ENCODE data around the gene FAM240A. TPM values are rescaled to one million over a fixed set of nuclear protein-coding genes. Genes with fewer than 3 reads are reported as not detected.

Gene FAM240A
- not detected in 2 replicates for total RNA-seq (2022)
- Bru-seq, nascent RNA = percentile 4 among the genes with signal in this experiment
- BruChase-seq, experiment 1, labeled RNA remaining after a 2-hour chase = not detected
- BruChase-seq, experiment 2, labeled RNA remaining after a 6-hour chase = not detected
- long read RNA-seq = 0 reads

DNA sequence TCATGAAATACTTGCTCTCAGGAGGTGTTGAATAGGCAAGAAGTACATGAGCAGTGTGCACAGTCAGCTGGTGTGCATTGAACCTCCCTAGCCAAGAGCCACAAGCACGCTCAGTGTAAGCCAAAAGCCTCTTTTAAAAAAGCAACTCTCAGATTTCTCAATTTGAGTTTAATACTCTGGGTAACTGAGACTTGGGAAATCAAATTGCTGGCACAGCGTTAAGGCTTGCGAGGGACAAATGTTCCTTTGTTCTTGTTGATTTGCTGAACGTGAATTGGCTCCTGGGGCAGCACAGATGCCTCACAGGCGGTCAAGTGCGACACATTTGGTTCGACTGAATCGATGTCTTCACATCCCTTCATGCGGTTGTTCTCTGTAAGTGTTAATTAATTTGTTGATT lies at the start of gene FAM240A:
Gene FAM240A (plus strand): TSS at position 202 of the 400 bp plus-strand sequence. CDS start 159 bp downstream, at position 361.
- no peak within 1 kb of the TSS for H3K4me3 Mint-ChIP-seq (ENCODE audit: unreplicated experiment)
- TF ChIP-seq, protein P1, sequence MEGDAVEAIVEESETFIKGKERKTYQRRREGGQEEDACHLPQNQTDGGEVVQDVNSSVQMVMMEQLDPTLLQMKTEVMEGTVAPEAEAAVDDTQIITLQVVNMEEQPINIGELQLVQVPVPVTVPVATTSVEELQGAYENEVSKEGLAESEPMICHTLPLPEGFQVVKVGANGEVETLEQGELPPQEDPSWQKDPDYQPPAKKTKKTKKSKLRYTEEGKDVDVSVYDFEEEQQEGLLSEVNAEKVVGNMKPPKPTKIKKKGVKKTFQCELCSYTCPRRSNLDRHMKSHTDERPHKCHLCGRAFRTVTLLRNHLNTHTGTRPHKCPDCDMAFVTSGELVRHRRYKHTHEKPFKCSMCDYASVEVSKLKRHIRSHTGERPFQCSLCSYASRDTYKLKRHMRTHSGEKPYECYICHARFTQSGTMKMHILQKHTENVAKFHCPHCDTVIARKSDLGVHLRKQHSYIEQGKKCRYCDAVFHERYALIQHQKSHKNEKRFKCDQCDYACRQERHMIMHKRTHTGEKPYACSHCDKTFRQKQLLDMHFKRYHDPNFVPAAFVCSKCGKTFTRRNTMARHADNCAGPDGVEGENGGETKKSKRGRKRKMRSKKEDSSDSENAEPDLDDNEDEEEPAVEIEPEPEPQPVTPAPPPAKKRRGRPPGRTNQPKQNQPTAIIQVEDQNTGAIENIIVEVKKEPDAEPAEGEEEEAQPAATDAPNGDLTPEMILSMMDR (IDR thresholded peaks at IDR 0.05; ENCODE audit: insufficient read depth in 1 of 2, low read depth in 1 of 2, low read length in 1 of 2, severe bottlenecking in 1 of 2, unreplicated experiment in 1 of 2) = no peak
- intact Hi-C loops (cut with micrococcal nuclease; ENCODE audit: unreplicated experiment) = no loop called here
- no TSS peak for BruUV-seq (replicated peaks)
- CTCF ChIA-PET = no interaction called here
- Histone ChIP-seq H3K4me1 (no peaks in the 10 kb centered on the region), H3K9me3 (no peaks in the 10 kb centered on the region), H3K36me3 (ENCODE audit: control insufficient read depth, insufficient read depth, low read length) (no peaks in the 10 kb centered on the region), H3K27me3 (replicated peaks; ENCODE audit: control insufficient read depth, insufficient read depth, low read length) (no peaks in the 10 kb centered on the region), H3K4me3 (ENCODE audit: low read depth, low read length) (no peak within 1 kb of the TSS)
- no peaks in the 10 kb centered on the region for H3K27me3 Mint-ChIP-seq (ENCODE audit: insufficient read depth, unreplicated experiment)
- no peaks in the 10 kb centered on the region for H3K9me3 Mint-ChIP-seq (ENCODE audit: unreplicated experiment)
- no peaks in the 10 kb centered on the region for H3K4me1 Mint-ChIP-seq (ENCODE audit: low read depth, unreplicated experiment)
- DNase-seq = no peak
- H3K36me3 Mint-ChIP-seq (ENCODE audit: insufficient read depth, unreplicated experiment) = no peaks in the 10 kb centered on the region
- POLR2A ChIA-PET = interaction anchor here (0.5 kb wide), 1 partner anchor 61 kb away, joined by 5 read pairs; no protein-coding TSS in a partner anchor
- H3K27ac Mint-ChIP-seq (ENCODE audit: unreplicated experiment) = no peak within 1 kb of the TSS

DNA sequence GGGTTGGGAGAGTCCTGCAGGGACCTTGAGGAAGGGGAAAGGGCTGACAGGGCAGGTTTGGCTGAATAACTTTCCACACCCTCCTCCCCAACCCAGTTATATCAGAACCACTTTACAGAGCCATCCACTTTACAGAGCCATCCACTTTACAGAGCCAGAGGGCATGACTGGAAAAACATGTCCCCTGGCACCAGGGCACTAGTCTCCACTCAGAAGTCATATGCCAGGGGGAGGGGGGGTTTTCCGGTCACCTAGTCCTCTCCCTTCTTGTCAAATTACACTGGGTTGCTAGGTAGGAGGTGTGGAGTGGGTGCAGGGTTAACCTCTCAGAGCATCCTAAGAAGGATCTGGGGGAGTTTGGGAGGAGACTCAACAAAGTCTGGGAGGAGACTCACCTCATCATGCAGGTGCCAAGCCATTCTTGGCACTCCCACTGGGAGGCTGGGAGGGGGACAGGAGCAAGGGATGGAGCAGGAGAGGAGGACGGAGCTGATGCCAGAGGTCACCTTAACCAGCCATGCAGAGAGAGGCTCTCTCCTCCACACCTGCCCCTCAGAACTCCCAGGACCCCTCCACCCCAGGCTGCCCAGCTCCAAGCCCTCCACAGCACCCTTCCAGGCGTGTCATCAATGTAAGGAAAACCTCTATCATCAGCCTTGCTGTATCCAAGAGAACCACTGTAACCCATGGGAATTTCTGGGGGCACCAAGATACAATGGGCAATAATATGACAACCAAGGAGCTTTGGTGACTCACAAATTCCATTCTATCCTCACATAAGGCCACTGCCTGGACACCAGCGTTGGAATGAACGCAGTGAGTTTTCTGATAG lies 47.9 kb upstream of the FAM240A start:
- ChIA-PET POLR2A (no interaction called here), CTCF (no interaction called here)
- DNase-seq = no peak
- Mint-ChIP-seq H3K4me1 (ENCODE audit: low read depth, unreplicated experiment) (no peaks in the 10 kb centered on the region), H3K4me3 (ENCODE audit: unreplicated experiment) (no peak overlapping the region), H3K27ac (ENCODE audit: unreplicated experiment) (no peak overlapping the region), H3K27me3 (ENCODE audit: insufficient read depth, unreplicated experiment) (no peaks in the 10 kb centered on the region), H3K9me3 (ENCODE audit: unreplicated experiment) (no peaks in the 10 kb centered on the region), H3K36me3 (ENCODE audit: insufficient read depth, unreplicated experiment) (no peaks in the 10 kb centered on the region)
- Histone ChIP-seq H3K4me1 (peaks cover 3% of the 10 kb centered on the region; the same call in 1 of the 2 replicates), H3K4me3 (ENCODE audit: low read depth, low read length) (no peak overlapping the region), H3K36me3 (ENCODE audit: control insufficient read depth, insufficient read depth, low read length) (no peaks in the 10 kb centered on the region), H3K9me3 (no peaks in the 10 kb centered on the region), H3K27me3 (replicated peaks; ENCODE audit: control insufficient read depth, insufficient read depth, low read length) (no peaks in the 10 kb centered on the region)
- intact Hi-C loops (cut with micrococcal nuclease; ENCODE audit: unreplicated experiment) = no loop called here
- TF ChIP-seq, protein P1 (IDR thresholded peaks at IDR 0.05; ENCODE audit: insufficient read depth in 1 of 2, low read depth in 1 of 2, low read length in 1 of 2, severe bottlenecking in 1 of 2, unreplicated experiment in 1 of 2) = no peak
- BruUV-seq (replicated peaks) = no TSS peak

DNA sequence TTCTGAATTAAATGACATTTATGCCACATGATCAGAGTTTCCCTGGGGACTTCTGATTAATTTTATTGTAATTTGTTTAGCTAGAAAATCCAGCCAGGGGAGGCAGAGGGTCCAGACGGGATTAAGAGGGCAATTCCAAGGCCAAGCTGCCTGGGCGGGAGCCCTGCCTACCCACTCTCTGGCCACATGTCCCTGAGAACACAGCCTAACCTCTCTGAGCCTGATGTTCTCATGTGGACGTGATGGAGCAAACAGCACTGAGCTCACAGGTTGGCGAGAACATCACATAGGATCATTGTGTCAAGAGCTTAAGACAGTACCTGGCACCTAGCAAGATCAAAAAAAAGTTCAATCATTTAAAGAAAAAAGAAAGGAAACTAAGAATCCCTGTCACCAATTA lies 47.2 kb upstream of the FAM240A start:
- no peaks in the 10 kb centered on the region for H3K9me3 ChIP-seq
- no peaks in the 10 kb centered on the region for H3K27me3 Mint-ChIP-seq (ENCODE audit: insufficient read depth, unreplicated experiment)
- ChIA-PET POLR2A (no interaction called here), CTCF (no interaction called here)
- no peaks in the 10 kb centered on the region for H3K4me1 Mint-ChIP-seq (ENCODE audit: low read depth, unreplicated experiment)
- H3K4me3 Mint-ChIP-seq (ENCODE audit: unreplicated experiment) = no peak overlapping the region
- no peaks in the 10 kb centered on the region for H3K4me1 ChIP-seq
- no peaks in the 10 kb centered on the region for H3K9me3 Mint-ChIP-seq (ENCODE audit: unreplicated experiment)
- no peak overlapping the region for H3K27ac Mint-ChIP-seq (ENCODE audit: unreplicated experiment)
- TF ChIP-seq, protein P1 (IDR thresholded peaks at IDR 0.05; ENCODE audit: insufficient read depth in 1 of 2, low read depth in 1 of 2, low read length in 1 of 2, severe bottlenecking in 1 of 2, unreplicated experiment in 1 of 2) = no peak
- DNase-seq = no peak
- intact Hi-C loops (cut with micrococcal nuclease; ENCODE audit: unreplicated experiment) = no loop called here
- H3K36me3 Mint-ChIP-seq (ENCODE audit: insufficient read depth, unreplicated experiment) = no peaks in the 10 kb centered on the region
- no peaks in the 10 kb centered on the region for H3K27me3 ChIP-seq (replicated peaks; ENCODE audit: control insufficient read depth, insufficient read depth, low read length)
- H3K36me3 ChIP-seq (ENCODE audit: control insufficient read depth, insufficient read depth, low read length) = no peaks in the 10 kb centered on the region
- no peak overlapping the region for H3K4me3 ChIP-seq (ENCODE audit: low read depth, low read length)
- BruUV-seq (replicated peaks) = no TSS peak
